Measurements from ENCODE around the gene JPH3.

The JPH3 gene

GRCh38 chr16:87602001-87602775 lies at the start of gene JPH3:
JPH3 (plus strand) TSS chr16:87602508; CDS start chr16:87603147, 639 bp downstream.
- DNase-seq (ENCODE audit: low read depth in 2 of 2): no peak

- no peak for DNase-seq (ENCODE audit: low read depth in 2 of 2)
Observed at GRCh38 chr16:87552772-87553573, 49.3 kb upstream of the JPH3 start.

GRCh38 chr16:87554754-87555427 lies 47.4 kb upstream of the JPH3 start:
- DNase-seq (ENCODE audit: low read depth in 2 of 2): no peak

- no peak for DNase-seq (ENCODE audit: low read depth in 2 of 2)
Observed at GRCh38 chr16:87555647-87556046, 46.7 kb upstream of the JPH3 start.

GRCh38 chr16:87556941-87557459 lies 45.3 kb upstream of the JPH3 start:
- DNase-seq (ENCODE audit: low read depth in 2 of 2): no peak

- DNase-seq (ENCODE audit: low read depth in 2 of 2): no peak
Observed at GRCh38 chr16:87558682-87559081, 43.6 kb upstream of the JPH3 start.

GRCh38 chr16:87559945-87560344 lies 42.4 kb upstream of the JPH3 start:
- DNase-seq (ENCODE audit: low read depth in 2 of 2): no peak

- no peak for DNase-seq (ENCODE audit: low read depth in 2 of 2)
Observed at GRCh38 chr16:87560428-87561199, 41.7 kb upstream of the JPH3 start.

GRCh38 chr16:87561200-87562105 lies 40.9 kb upstream of the JPH3 start:
- DNase-seq (ENCODE audit: low read depth in 2 of 2): no peak

GRCh38 chr16:87562201-87562600 lies 40.1 kb upstream of the JPH3 start:
- DNase-seq (ENCODE audit: low read depth in 2 of 2): no peak

GRCh38 chr16:87563022-87563421 lies 39.3 kb upstream of the JPH3 start:
- DNase-seq (ENCODE audit: low read depth in 2 of 2): no peak

GRCh38 chr16:87563714-87564523 lies 38.4 kb upstream of the JPH3 start:
- DNase-seq (ENCODE audit: low read depth in 2 of 2): no peak

- no peak for DNase-seq (ENCODE audit: low read depth in 2 of 2)
Observed at GRCh38 chr16:87564524-87564778, 37.9 kb upstream of the JPH3 start.

GRCh38 chr16:87569601-87570571 lies 32.4 kb upstream of the JPH3 start:
- no peak for DNase-seq (ENCODE audit: low read depth in 2 of 2)

- no peak for DNase-seq (ENCODE audit: low read depth in 2 of 2)
Observed at GRCh38 chr16:87570572-87570937, 31.8 kb upstream of the JPH3 start.

GRCh38 chr16:87570938-87571867 lies 31.1 kb upstream of the JPH3 start:
- DNase-seq (ENCODE audit: low read depth in 2 of 2): no peak

- DNase-seq (ENCODE audit: low read depth in 2 of 2): no peak
Observed at GRCh38 chr16:87571868-87572244, 30.5 kb upstream of the JPH3 start.

GRCh38 chr16:87572959-87573358 lies 29.3 kb upstream of the JPH3 start:
- no peak for DNase-seq (ENCODE audit: low read depth in 2 of 2)
